CD4-positive, alpha-beta T cell (primary cell): ENCODE data around the gene KCNN3. TPM values are rescaled to one million over a fixed set of nuclear protein-coding genes. Genes with fewer than 3 reads are reported as not detected.

ENCODE experiments used
- ATAC-seq: fragments of 200-7000 bp; cut with Tn5 transposase; one replicate; pipeline ENCODE4 v1.10.0; 2022; ENCODE audit warnings: mild to moderate bottlenecking; ENCODE audit not compliant: poor library complexity
- CTCF ChIA-PET: fragments of 350-600 bp; sonication (Branson Sonifier 250); formaldehyde crosslinking; loops from one replicate; lab custom pipeline; 2021; ENCODE audit warnings: antibody characterized with exemption, inconsistent platforms; lab: Charles Lee
- POLR2A ChIA-PET: fragments of 350-600 bp; sonication (Branson Sonifier 250); formaldehyde crosslinking; loops from one replicate; lab custom pipeline; 2021; ENCODE audit warnings: antibody characterized with exemption, inconsistent platforms; lab: Charles Lee
- DNase-seq, 14 experiments: peaks; one replicate each; pipeline ENCODE4 v3.0.0-alpha.2; 2013 to 2020; ENCODE audit warnings: mixed read lengths in 2 of 14
- H3K27ac ChIP-seq, 2 donors: one replicate each; pipeline versions ENCODE4 v1.5.1 to v1.7.0; 2013; ENCODE audit warnings: low read length in 2 of 2, low read depth in 1 of 2, mild to moderate bottlenecking in 1 of 2
- H3K27me3 ChIP-seq, 2 experiments: 1 replicate in 1 of 2; 2 replicates in 1 of 2; pipeline versions ENCODE4 v1.6.1 to v1.7.0; 2013; ENCODE audit warnings: low read length in 2 of 2, control low read depth in 1 of 2, mild to moderate bottlenecking in 1 of 2, moderate library complexity in 1 of 2; ENCODE audit not compliant: insufficient read depth in 2 of 2, control insufficient read depth in 1 of 2
- H3K36me3 ChIP-seq: one replicate; pipeline ENCODE4 v1.6.1; 2013; ENCODE audit warnings: low read length, control low read depth; ENCODE audit not compliant: insufficient read depth
- H3K4me1 ChIP-seq: one replicate; pipeline ENCODE4 v1.6.1; 2013; ENCODE audit warnings: low read length, control low read depth; ENCODE audit not compliant: insufficient read depth
- H3K4me3 ChIP-seq: one replicate; pipeline ENCODE4 v1.5.1; 2013; ENCODE audit warnings: mild to moderate bottlenecking, low read length, moderate library complexity
- H3K9me3 ChIP-seq, 2 experiments: 1 replicate in 1 of 2; 2 replicates in 1 of 2; pipeline versions ENCODE4 v1.6.1 to v1.7.0; 2013; ENCODE audit warnings: low read length in 2 of 2, mild to moderate bottlenecking in 2 of 2, control low read depth in 1 of 2, moderate library complexity in 1 of 2; ENCODE audit not compliant: control insufficient read depth in 1 of 2, insufficient read depth in 1 of 2
- H3K27ac Mint-ChIP-seq: one replicate; pipeline ENCODE4 v1.8.0; 2020; ENCODE audit warnings: mixed read lengths
- H3K27me3 Mint-ChIP-seq: one replicate; pipeline ENCODE4 v1.8.0; 2021; ENCODE audit warnings: mixed read lengths
- H3K36me3 Mint-ChIP-seq: one replicate; pipeline ENCODE4 v1.8.0; 2021; ENCODE audit warnings: low read depth, mixed read lengths
- H3K4me1 Mint-ChIP-seq: one replicate; pipeline ENCODE4 v1.8.0; 2021; ENCODE audit warnings: low read depth, mixed read lengths
- H3K4me3 Mint-ChIP-seq: one replicate; pipeline ENCODE4 v1.8.0; 2020; ENCODE audit warnings: mild to moderate bottlenecking, mixed read lengths
- H3K9me3 Mint-ChIP-seq: one replicate; pipeline ENCODE4 v1.8.0; 2020; ENCODE audit warnings: mixed read lengths
- CTCF ChIP-seq: fragments of 200-600 bp; IDR thresholded peaks from one replicate; pipeline ENCODE4 v1.8.0; 2022; ENCODE audit warnings: antibody characterized with exemption, mild to moderate bottlenecking
- intact Hi-C, 2 experiments: fragments of 100-400 bp; cut with DNase I in 1 of 2; cut with micrococcal nuclease in 1 of 2; formaldehyde crosslinking; loops; one replicate each; pipeline versions ENCODE4 v1.15.1 to v1.9.0; 2023 to 2025; cut with DNase I, micrococcal nuclease
- total RNA-seq, 174 experiments: library from RNA in 2 of 174; stranded (reverse) in 2 of 174; gene quantifications; one replicate each; pipeline ENCODE4 v1.2.3 and lab custom pipeline; 2021 to 2026

Gene KCNN3
- total RNA-seq, 2 experiments from 2014 or later, result not detected

GRCh38 chr1:154842635-154843034, 27.4 kb downstream of the KCNN3 start:
- H3K4me1 ChIP-seq, result no peaks in the 10 kb centered on the region
- H3K27me3 Mint-ChIP-seq, result no peaks in the 10 kb centered on the region
- no peak for ATAC-seq
- no peak overlapping the region for H3K4me3 Mint-ChIP-seq
- no peak overlapping the region for H3K27ac Mint-ChIP-seq
- H3K4me1 Mint-ChIP-seq, result no peaks in the 10 kb centered on the region
- DNase-seq, result no peak
- H3K36me3 ChIP-seq, result no peaks in the 10 kb centered on the region
- H3K9me3 Mint-ChIP-seq, result no peaks in the 10 kb centered on the region
- intact Hi-C loops, result no loop called here
- TF ChIP-seq CTCF, result no peak
- H3K27ac ChIP-seq, result no peak overlapping the region
- CTCF ChIA-PET, result no interaction called here
- H3K4me3 ChIP-seq, result no peak overlapping the region
- H3K27me3 ChIP-seq, result no peaks in the 10 kb centered on the region
- H3K9me3 ChIP-seq, result no peaks in the 10 kb centered on the region
- POLR2A ChIA-PET, result no interaction called here
- H3K36me3 Mint-ChIP-seq, result no peaks in the 10 kb centered on the region

- no peak for ATAC-seq
- TF ChIP-seq CTCF, result no peak
- Histone ChIP-seq H3K9me3 (no peaks in the 10 kb centered on the region), H3K4me3 (no peak overlapping the region), H3K4me1 (no peaks in the 10 kb centered on the region), H3K27me3 (peaks cover 0 to 2% of the 10 kb centered on the region in 2 experiments), H3K27ac (no peak overlapping the region), H3K36me3 (no peaks in the 10 kb centered on the region)
- no peak for DNase-seq
- no peak overlapping the region for H3K4me3 Mint-ChIP-seq
- no peaks in the 10 kb centered on the region for H3K4me1 Mint-ChIP-seq
- no peaks in the 10 kb centered on the region for H3K27me3 Mint-ChIP-seq
- H3K27ac Mint-ChIP-seq, result no peak overlapping the region
- H3K9me3 Mint-ChIP-seq, result no peaks in the 10 kb centered on the region
- intact Hi-C loops, result no loop called here
- ChIA-PET CTCF (no interaction called here), POLR2A (no interaction called here)
- no peaks in the 10 kb centered on the region for H3K36me3 Mint-ChIP-seq
Measured at GRCh38 chr1:154841384-154841783, 28.7 kb downstream of the KCNN3 start.

- Mint-ChIP-seq H3K27me3 (no peaks in the 10 kb centered on the region), H3K9me3 (no peaks in the 10 kb centered on the region), H3K27ac (no peak overlapping the region), H3K36me3 (no peaks in the 10 kb centered on the region), H3K4me3 (no peak overlapping the region), H3K4me1 (no peaks in the 10 kb centered on the region)
- Histone ChIP-seq H3K36me3 (no peaks in the 10 kb centered on the region), H3K4me1 (no peaks in the 10 kb centered on the region), H3K4me3 (no peak overlapping the region), H3K27ac (no peak overlapping the region), H3K27me3 (peaks cover 0 to 3% of the 10 kb centered on the region in 2 experiments), H3K9me3 (no peaks in the 10 kb centered on the region)
- ChIA-PET CTCF (no interaction called here), POLR2A (no interaction called here)
- intact Hi-C loops, result no loop called here
- DNase-seq, result no peak
- ATAC-seq, result no peak
- no peak for TF ChIP-seq CTCF
Measured at GRCh38 chr1:154840269-154841176, 29.6 kb downstream of the KCNN3 start.
